Astrocyte (in vitro differentiated cells and primary cell): Measurements from ENCODE around the gene CXorf66. TPM values are rescaled to one million over a fixed set of nuclear protein-coding genes. Genes with fewer than 3 reads are reported as not detected.

ENCODE experiments used
- DNase-seq: peaks from one replicate; pipeline ENCODE4 v3.0.0-alpha.2; 2010; ENCODE audit warnings: low read depth
- FAIRE-seq: peaks from 2 replicates; lab custom pipeline; 2011; peaks lifted over from hg19 to GRCh38; lab: Jason Lieb, UNC
- H2AFZ ChIP-seq: 2 replicates; pipeline ENCODE4 v1.6.0; 2012; ENCODE audit warnings: low read depth, low read length, inconsistent platforms
- H3K27ac ChIP-seq: 2 replicates; pipeline ENCODE4 v1.5.1; 2011; ENCODE audit warnings: low read depth, low read length, inconsistent platforms
- H3K27me3 ChIP-seq: 2 replicates; pipeline ENCODE4 v1.6.0; 2011; ENCODE audit warnings: low read length, inconsistent platforms; ENCODE audit not compliant: insufficient read depth
- H3K36me3 ChIP-seq: 2 replicates; pipeline ENCODE4 v1.5.1; 2011; ENCODE audit warnings: low read length, inconsistent platforms; ENCODE audit not compliant: insufficient read depth
- H3K4me1 ChIP-seq: 2 replicates; pipeline ENCODE4 v1.5.1; 2011; ENCODE audit warnings: low read length, inconsistent platforms; ENCODE audit not compliant: insufficient read depth
- H3K4me2 ChIP-seq: 2 replicates; pipeline ENCODE4 v1.6.0; 2012; ENCODE audit warnings: low read length, inconsistent platforms
- H3K4me3 ChIP-seq: 2 replicates; pipeline ENCODE4 v1.5.1; 2011; ENCODE audit warnings: low read depth, mild to moderate bottlenecking, low read length, inconsistent platforms; ENCODE audit not compliant: insufficient read depth
- H3K79me2 ChIP-seq: 2 replicates; pipeline ENCODE4 v1.6.0; 2012; ENCODE audit warnings: mild to moderate bottlenecking, low read length, inconsistent platforms; ENCODE audit not compliant: insufficient read depth
- H3K9ac ChIP-seq: 2 replicates; pipeline ENCODE4 v1.6.0; 2012; ENCODE audit warnings: mild to moderate bottlenecking, low read length, inconsistent platforms
- H3K9me3 ChIP-seq: 2 replicates; pipeline ENCODE4 v1.5.1; 2012; ENCODE audit warnings: low read depth, mild to moderate bottlenecking, low read length, inconsistent platforms; ENCODE audit not compliant: insufficient read depth
- H4K20me1 ChIP-seq: 2 replicates; pipeline ENCODE4 v1.6.0; 2012; ENCODE audit warnings: low read length, inconsistent platforms; ENCODE audit not compliant: insufficient read depth
- H3K27ac Mint-ChIP-seq: one replicate; pipeline ENCODE4 v1.8.0; 2021; ENCODE audit warnings: mild to moderate bottlenecking, mixed read lengths; ENCODE audit not compliant: unreplicated experiment
- H3K27me3 Mint-ChIP-seq: one replicate; pipeline ENCODE4 v1.8.0; 2021; ENCODE audit warnings: low read depth, mixed read lengths; ENCODE audit not compliant: unreplicated experiment
- H3K36me3 Mint-ChIP-seq: one replicate; pipeline ENCODE4 v1.8.0; 2021; ENCODE audit warnings: low read depth, mixed read lengths; ENCODE audit not compliant: unreplicated experiment
- H3K4me1 Mint-ChIP-seq: one replicate; pipeline ENCODE4 v1.8.0; 2021; ENCODE audit warnings: low read depth, mixed read lengths; ENCODE audit not compliant: unreplicated experiment
- H3K4me3 Mint-ChIP-seq: one replicate; pipeline ENCODE4 v1.8.0; 2021; ENCODE audit warnings: mild to moderate bottlenecking, moderate library complexity, mixed read lengths; ENCODE audit not compliant: unreplicated experiment
- H3K9me3 Mint-ChIP-seq: one replicate; pipeline ENCODE4 v1.8.0; 2021; ENCODE audit warnings: mild to moderate bottlenecking, mixed read lengths; ENCODE audit not compliant: unreplicated experiment
- CTCF ChIP-seq: IDR thresholded peaks from 2 replicates; pipeline ENCODE4 v1.5.1; 2011; ENCODE audit warnings: low read depth, mild to moderate bottlenecking, inconsistent platforms, low read length, moderate library complexity; ENCODE audit not compliant: insufficient read depth
- EZH2 ChIP-seq: IDR thresholded peaks from 2 replicates; pipeline ENCODE4 v1.6.1; 2012; ENCODE audit warnings: mild to moderate bottlenecking, low read length, inconsistent platforms; ENCODE audit not compliant: insufficient read depth
- total RNA-seq: library from RNA; stranded (reverse); gene quantifications from 2 replicates; pipeline ENCODE4 v1.2.1, GENCODE V29; 2021

The CXorf66 gene
- total RNA-seq, 1 donor from 2014 or later: not detected

GRCh38 chrX:139932901-139933796 is 32.2 kb downstream of the CXorf66 start, which contains the start of gene ATP11C:
TSS of gene ATP11C (minus strand) at chrX:139933053. CDS start at chrX:139932042, 1,011 bp downstream.
- FAIRE-seq: no peak

GRCh38 chrX:139932073-139932900 is 33.0 kb downstream of the CXorf66 start:
- Histone ChIP-seq H3K27me3 (no peaks in the 10 kb centered on the region), H3K27ac (peak overlapping the region; percentile 83), H3K4me1 (peaks cover 8% of the 10 kb centered on the region), H3K9me3 (no peaks in the 10 kb centered on the region), H3K79me2 (peaks cover 44% of the 10 kb centered on the region), H3K4me3 (peak overlapping the region; percentile 72), H3K36me3 (no peaks in the 10 kb centered on the region), H3K9ac (peak overlapping the region; percentile 88), H2AFZ (peak overlapping the region; percentile 60), H4K20me1 (peaks cover 22% of the 10 kb centered on the region), H3K4me2 (peak overlapping the region; percentile 94)
- peaks cover 4% of the 10 kb centered on the region for H3K4me1 Mint-ChIP-seq
- FAIRE-seq (no peak), DNase-seq (no peak)
- H3K36me3 Mint-ChIP-seq: no peaks in the 10 kb centered on the region
- no peak overlapping the region for H3K27ac Mint-ChIP-seq
- no peak for TF ChIP-seq CTCF
- TF ChIP-seq EZH2: no peak
- H3K9me3 Mint-ChIP-seq: no peaks in the 10 kb centered on the region
- peak overlapping the region; percentile 88 for H3K4me3 Mint-ChIP-seq
- no peaks in the 10 kb centered on the region for H3K27me3 Mint-ChIP-seq

More at GRCh38 chrX:139932901-139933796, 32.2 kb downstream of the CXorf66 start, which contains the start of gene ATP11C:
- no peaks in the 10 kb centered on the region for H3K9me3 ChIP-seq
- peaks cover 8% of the 10 kb centered on the region for H3K4me1 ChIP-seq
- Mint-ChIP-seq H3K27ac (peak within 1 kb of the TSS; percentile 84), H3K4me1 (peaks cover 4% of the 10 kb centered on the region), H3K27me3 (no peaks in the 10 kb centered on the region), H3K4me3 (peak within 1 kb of the TSS; percentile 88), H3K36me3 (no peaks in the 10 kb centered on the region), H3K9me3 (no peaks in the 10 kb centered on the region)
- peak; percentile 67 for DNase-seq
- H4K20me1 ChIP-seq: peaks cover 22% of the 10 kb centered on the region
- peaks cover 36% of the 10 kb centered on the region for H3K79me2 ChIP-seq
- H3K4me3 ChIP-seq: peak within 1 kb of the TSS; percentile 72
- peak within 1 kb of the TSS; percentile 80 for H2AFZ ChIP-seq
- H3K27me3 ChIP-seq: no peaks in the 10 kb centered on the region
- peak within 1 kb of the TSS; percentile 83 for H3K27ac ChIP-seq
- H3K4me2 ChIP-seq: peak within 1 kb of the TSS; percentile 94
- H3K36me3 ChIP-seq: no peaks in the 10 kb centered on the region
- TF ChIP-seq EZH2: no peak
- TF ChIP-seq CTCF: no peak
- H3K9ac ChIP-seq: peak within 1 kb of the TSS; percentile 88
